Osteoblast (primary cell): ENCODE data around the gene DGKA. TPM values are rescaled to one million over a fixed set of nuclear protein-coding genes. Genes with fewer than 3 reads are reported as not detected.

Source experiments
- DNase-seq: peaks from one replicate; pipeline ENCODE4 v3.0.0; 2011; ENCODE audit warnings: low spot score, mixed read lengths; ENCODE audit not compliant: insufficient read length; ENCODE audit errors: missing footprints
- H2AFZ ChIP-seq: 2 replicates; pipeline ENCODE4 v1.6.0; 2011; ENCODE audit warnings: mild to moderate bottlenecking, low read length
- H3K27ac ChIP-seq: 2 replicates; pipeline ENCODE4 v1.5.1; 2011; ENCODE audit warnings: mild to moderate bottlenecking, low read depth, low read length, moderate library complexity
- H3K27me3 ChIP-seq: 2 replicates; pipeline ENCODE4 v1.6.0; 2012; ENCODE audit warnings: mild to moderate bottlenecking, control low read depth, inconsistent platforms, low read length, moderate library complexity; ENCODE audit not compliant: insufficient read depth
- H3K36me3 ChIP-seq: 2 replicates; pipeline ENCODE4 v1.5.1; 2011; ENCODE audit warnings: mild to moderate bottlenecking, low read length, control low read depth, moderate library complexity; ENCODE audit not compliant: insufficient read depth
- H3K4me1 ChIP-seq: 2 replicates; pipeline ENCODE4 v1.5.1; 2011; ENCODE audit warnings: mild to moderate bottlenecking, low read length, control low read depth, moderate library complexity; ENCODE audit not compliant: insufficient read depth
- H3K4me2 ChIP-seq: 2 replicates; pipeline ENCODE4 v1.6.0; 2011; ENCODE audit warnings: mild to moderate bottlenecking, low read length; ENCODE audit not compliant: insufficient read depth
- H3K4me3 ChIP-seq: fragments of 200-600 bp; sonication (generic); 3 replicates; pipeline ENCODE4 v1.5.1; 2012; ENCODE audit warnings: mild to moderate bottlenecking, low read length, inconsistent platforms; ENCODE audit not compliant: insufficient read depth
- H3K79me2 ChIP-seq: 2 replicates; pipeline ENCODE4 v1.6.0; 2012; ENCODE audit warnings: mild to moderate bottlenecking, low read length, control low read depth, inconsistent platforms; ENCODE audit not compliant: insufficient read depth
- H3K9me3 ChIP-seq: 2 replicates; pipeline ENCODE4 v1.5.1; 2011; ENCODE audit warnings: low read depth, low read length, control low read depth
- H4K20me1 ChIP-seq: 2 replicates; pipeline ENCODE4 v1.6.0; 2012; ENCODE audit warnings: mild to moderate bottlenecking, low read length, control low read depth; ENCODE audit not compliant: insufficient read depth
- CTCF ChIP-seq: IDR thresholded peaks from 2 replicates; pipeline ENCODE4 v1.5.1; 2011; ENCODE audit warnings: mild to moderate bottlenecking, low read depth, low read length, moderate library complexity; ENCODE audit errors: extremely low read depth
- total RNA-seq: library from RNA; depleted of rRNA; stranded (reverse); fragments of >200 nt; gene quantifications from 2 replicates; pipeline ENCODE4 v1.2.3, GENCODE V29; 2012

DGKA gene
- total RNA-seq, 1 donor, result 32.6 TPM

GRCh38 chr12:55993230-55993853 lies 62.4 kb downstream of the DGKA start:
- Histone ChIP-seq H3K27me3 (no peaks in the 10 kb centered on the region), H3K9me3 (no peaks in the 10 kb centered on the region), H3K79me2 (peaks cover 9% of the 10 kb centered on the region), H3K4me3 (no peak overlapping the region), H3K4me2 (no peak overlapping the region), H4K20me1 (no peaks in the 10 kb centered on the region), H3K27ac (no peak overlapping the region), H2AFZ (no peak overlapping the region), H3K4me1 (peaks cover 14% of the 10 kb centered on the region), H3K36me3 (peaks cover 57% of the 10 kb centered on the region)
- no peak for TF ChIP-seq CTCF
- peak; percentile 18 for DNase-seq

DNA sequence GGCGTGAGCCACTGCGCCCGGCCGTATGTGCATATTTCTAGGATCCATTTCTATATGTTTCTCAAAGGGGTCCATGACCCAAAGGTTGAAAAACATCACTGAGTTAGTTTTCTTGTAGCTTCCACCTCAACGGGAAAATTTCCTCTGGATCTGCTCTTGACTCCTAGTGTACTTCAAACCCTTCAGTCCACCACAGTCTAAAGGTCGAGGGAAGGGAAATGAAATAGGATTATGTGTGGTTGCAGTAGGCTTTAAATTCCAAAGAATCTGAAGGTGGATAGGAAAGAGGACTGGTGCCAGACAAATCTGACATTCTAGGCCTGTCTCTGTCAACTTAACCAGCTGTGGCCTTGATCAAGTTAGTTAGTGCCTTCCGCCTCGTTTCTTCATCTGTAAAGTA lies 64.4 kb downstream of the DGKA start:
- H3K27ac ChIP-seq, result no peak overlapping the region
- no peak for TF ChIP-seq CTCF

GRCh38 chr12:55996201-55996714 lies 65.3 kb downstream of the DGKA start:
- peak overlapping the region; percentile 96 for H3K4me3 ChIP-seq
- peak; percentile 92 for DNase-seq
- H3K4me1 ChIP-seq, result peaks cover 14% of the 10 kb centered on the region
- no peaks in the 10 kb centered on the region for H4K20me1 ChIP-seq
- H3K9me3 ChIP-seq, result no peaks in the 10 kb centered on the region
- TF ChIP-seq CTCF, result peak; percentile 83
- H3K79me2 ChIP-seq, result peaks cover 12% of the 10 kb centered on the region
- peaks cover 34% of the 10 kb centered on the region for H3K36me3 ChIP-seq
- H3K27me3 ChIP-seq, result no peaks in the 10 kb centered on the region
- peak overlapping the region; percentile 34 for H3K27ac ChIP-seq
- peak overlapping the region; percentile 92 for H3K4me2 ChIP-seq
- peak overlapping the region; percentile 97 for H2AFZ ChIP-seq

More for the DNA sequence above, 64.4 kb downstream of the DGKA start:
- Histone ChIP-seq H3K36me3 (peaks cover 43% of the 10 kb centered on the region), H3K27me3 (no peaks in the 10 kb centered on the region), H3K4me3 (no peak overlapping the region), H3K4me2 (no peak overlapping the region), H2AFZ (no peak overlapping the region), H4K20me1 (no peaks in the 10 kb centered on the region), H3K4me1 (peaks cover 14% of the 10 kb centered on the region), H3K79me2 (peaks cover 12% of the 10 kb centered on the region), H3K9me3 (no peaks in the 10 kb centered on the region)
- DNase-seq, result peak; percentile 58

DNA sequence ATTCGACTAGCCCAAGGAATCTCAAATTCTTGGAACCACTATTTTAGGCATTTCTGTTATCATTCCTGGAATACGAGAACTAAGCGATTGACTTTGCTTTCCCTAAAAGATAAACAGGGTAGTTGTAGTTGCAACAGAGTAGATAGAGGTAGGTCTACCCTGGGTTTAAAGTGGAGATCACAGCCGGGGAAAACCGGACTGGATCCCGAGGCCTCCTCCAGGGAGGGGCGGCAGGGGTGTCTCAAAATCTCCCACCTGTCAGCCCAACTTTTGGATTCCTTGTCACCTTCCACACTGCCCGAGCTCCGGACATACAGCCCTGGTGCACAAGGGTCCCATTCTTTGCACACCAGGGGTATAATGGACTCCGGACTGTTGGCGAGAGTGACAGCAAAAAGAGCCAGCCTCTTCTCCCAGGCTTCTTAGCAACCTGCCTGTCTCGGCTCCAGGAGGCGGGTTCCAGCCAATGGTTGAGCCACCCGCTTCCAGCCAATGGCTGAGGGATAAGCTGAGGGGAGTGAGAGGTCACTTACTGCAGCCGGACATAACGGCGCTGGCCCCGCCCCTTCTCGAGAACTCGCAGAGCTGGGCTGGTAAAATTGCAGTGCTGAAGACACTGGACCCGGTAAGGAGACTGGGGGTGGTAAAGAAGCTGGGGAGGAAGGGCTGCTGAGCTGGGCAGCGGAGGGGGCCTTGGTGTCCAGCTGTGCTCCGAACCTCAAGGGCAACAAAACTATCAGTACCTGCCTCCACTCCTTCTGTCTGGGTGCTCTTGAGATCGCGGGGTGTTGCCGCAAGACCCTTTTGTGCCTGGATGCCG lies 66.0 kb downstream of the DGKA start, which contains the start of gene SUOX:
SUOX (plus strand) TSS at position 562 of the 820 bp plus-strand sequence. CDS start 4,946 bp downstream, outside the sequence.
- Histone ChIP-seq H3K4me1 (peaks cover 14% of the 10 kb centered on the region), H3K36me3 (peaks cover 30% of the 10 kb centered on the region), H3K4me3 (peak within 1 kb of the TSS; percentile 96), H3K27ac (peak within 1 kb of the TSS; percentile 71), H2AFZ (peak within 1 kb of the TSS; percentile 97), H4K20me1 (no peaks in the 10 kb centered on the region), H3K4me2 (peak within 1 kb of the TSS; percentile 92), H3K9me3 (no peaks in the 10 kb centered on the region), H3K79me2 (peaks cover 12% of the 10 kb centered on the region), H3K27me3 (no peaks in the 10 kb centered on the region)
- DNase-seq, result peak; percentile 100
- TF ChIP-seq CTCF, result no peak
